Parathyroid adenoma (tissue), 2 donors: Measurements from ENCODE around the gene PPP1R9B.

Source experiments
- H2AFZ ChIP-seq: fragments of 300-600 bp; sonication (generic); one replicate; pipeline ENCODE4 v1.7.0; 2017; ENCODE audit warnings: antibody characterized with exemption, mild to moderate bottlenecking
- H3K27ac ChIP-seq: fragments of 300-600 bp; sonication (generic); one replicate; pipeline ENCODE4 v1.7.0; 2017
- H3K27me3 ChIP-seq: fragments of 300-600 bp; sonication (generic); one replicate; pipeline ENCODE4 v1.7.0; 2017; ENCODE audit warnings: low read length; ENCODE audit not compliant: control insufficient read depth, insufficient read depth
- H3K36me3 ChIP-seq: fragments of 300-600 bp; sonication (generic); one replicate; pipeline ENCODE4 v1.7.0; 2017; ENCODE audit warnings: low read length; ENCODE audit not compliant: control insufficient read depth, insufficient read depth
- H3K4me1 ChIP-seq: fragments of 300-600 bp; sonication (generic); one replicate; pipeline ENCODE4 v1.7.0; 2017; ENCODE audit warnings: control low read depth
- H3K4me2 ChIP-seq: fragments of 300-600 bp; sonication (generic); one replicate; pipeline ENCODE4 v1.7.0; 2017; ENCODE audit warnings: low read length
- H3K4me3 ChIP-seq: fragments of 300-600 bp; sonication (generic); one replicate; pipeline ENCODE4 v1.7.0; 2017; ENCODE audit warnings: low read depth, low read length
- H3K79me2 ChIP-seq: fragments of 300-600 bp; sonication (generic); one replicate; pipeline ENCODE4 v1.7.0; 2017; ENCODE audit warnings: control low read depth
- H3K9ac ChIP-seq: fragments of 300-600 bp; sonication (generic); one replicate; pipeline ENCODE4 v1.7.0; 2017; ENCODE audit warnings: mild to moderate bottlenecking
- H3K9me3 ChIP-seq: fragments of 300-600 bp; sonication (generic); one replicate; pipeline ENCODE4 v1.7.0; 2017; ENCODE audit warnings: low read length; ENCODE audit not compliant: control insufficient read depth
- CTCF ChIP-seq: fragments of 300-600 bp; sonication (generic); IDR thresholded peaks from one replicate; pipeline ENCODE4 v1.7.0; 2017; ENCODE audit warnings: antibody characterized with exemption, mild to moderate bottlenecking
- donor health status: primary hyperparathyroidism.

PPP1R9B gene

GRCh38 chr17:50137042-50137441 lies 13.4 kb downstream of the PPP1R9B start:
- H3K4me3 ChIP-seq = no peak overlapping the region
- no peak overlapping the region for H3K27ac ChIP-seq
- H2AFZ ChIP-seq = no peak overlapping the region
- H3K79me2 ChIP-seq = no peaks in the 10 kb centered on the region
- TF ChIP-seq CTCF = no peak
- H3K9me3 ChIP-seq = no peaks in the 10 kb centered on the region
- H3K9ac ChIP-seq = no peak overlapping the region
- H3K36me3 ChIP-seq = no peaks in the 10 kb centered on the region
- H3K4me2 ChIP-seq = no peak overlapping the region
- no peaks in the 10 kb centered on the region for H3K27me3 ChIP-seq
- H3K4me1 ChIP-seq = peaks cover 17% of the 10 kb centered on the region

GRCh38 chr17:50136096-50136687 lies 14.3 kb downstream of the PPP1R9B start:
- Histone ChIP-seq H3K27ac (no peak overlapping the region), H3K9ac (no peak overlapping the region)

GRCh38 chr17:50135316-50136095 lies 15.0 kb downstream of the PPP1R9B start:
- Histone ChIP-seq H3K4me3 (no peak overlapping the region), H3K27ac (no peak overlapping the region), H3K9me3 (no peaks in the 10 kb centered on the region), H3K9ac (no peak overlapping the region), H3K27me3 (no peaks in the 10 kb centered on the region), H3K4me2 (no peak overlapping the region), H3K36me3 (no peaks in the 10 kb centered on the region), H3K4me1 (peaks cover 17% of the 10 kb centered on the region), H2AFZ (no peak overlapping the region), H3K79me2 (no peaks in the 10 kb centered on the region)
- TF ChIP-seq CTCF = no peak

More at GRCh38 chr17:50136096-50136687, 14.3 kb downstream of the PPP1R9B start:
- Histone ChIP-seq H3K36me3 (no peaks in the 10 kb centered on the region), H3K4me2 (no peak overlapping the region), H3K27me3 (no peaks in the 10 kb centered on the region), H3K9me3 (no peaks in the 10 kb centered on the region), H2AFZ (no peak overlapping the region), H3K4me3 (no peak overlapping the region), H3K79me2 (no peaks in the 10 kb centered on the region), H3K4me1 (peaks cover 17% of the 10 kb centered on the region)
- TF ChIP-seq CTCF = no peak

- Histone ChIP-seq H2AFZ (no peak overlapping the region), H3K4me3 (no peak overlapping the region), H3K36me3 (no peaks in the 10 kb centered on the region), H3K27me3 (no peaks in the 10 kb centered on the region), H3K4me2 (no peak overlapping the region), H3K79me2 (no peaks in the 10 kb centered on the region), H3K9me3 (no peaks in the 10 kb centered on the region), H3K9ac (no peak overlapping the region), H3K27ac (no peak overlapping the region), H3K4me1 (peaks cover 15% of the 10 kb centered on the region)
- TF ChIP-seq CTCF = no peak
These were observed 16.0 kb downstream of the PPP1R9B start for GRCh38 chr17:50134206-50135110.
